Keratinocyte (primary cell): Measurements from ENCODE around the gene MINDY4.

Experiments
- CTCF ChIP-seq, 3 experiments: IDR thresholded peaks in 1 of 3; conservative IDR thresholded peaks in 1 of 3; optimal IDR thresholded peaks in 1 of 3; 2 replicates in 2 of 3; 3 replicates in 1 of 3; pipeline versions ENCODE3 to v1.5.1; 2011; ENCODE audit warnings: low read length in 3 of 3, mild to moderate bottlenecking in 3 of 3, moderate library complexity in 2 of 3, control low read depth in 1 of 3, inconsistent platforms in 1 of 3; ENCODE audit not compliant: insufficient read depth in 2 of 3; ENCODE audit errors: extremely low read depth in 1 of 3
- EZH2 ChIP-seq: IDR thresholded peaks from one replicate; pipeline ENCODE4 v1.6.1; 2012; ENCODE audit warnings: inconsistent platforms, mild to moderate bottlenecking, low read length, moderate library complexity

DNA sequence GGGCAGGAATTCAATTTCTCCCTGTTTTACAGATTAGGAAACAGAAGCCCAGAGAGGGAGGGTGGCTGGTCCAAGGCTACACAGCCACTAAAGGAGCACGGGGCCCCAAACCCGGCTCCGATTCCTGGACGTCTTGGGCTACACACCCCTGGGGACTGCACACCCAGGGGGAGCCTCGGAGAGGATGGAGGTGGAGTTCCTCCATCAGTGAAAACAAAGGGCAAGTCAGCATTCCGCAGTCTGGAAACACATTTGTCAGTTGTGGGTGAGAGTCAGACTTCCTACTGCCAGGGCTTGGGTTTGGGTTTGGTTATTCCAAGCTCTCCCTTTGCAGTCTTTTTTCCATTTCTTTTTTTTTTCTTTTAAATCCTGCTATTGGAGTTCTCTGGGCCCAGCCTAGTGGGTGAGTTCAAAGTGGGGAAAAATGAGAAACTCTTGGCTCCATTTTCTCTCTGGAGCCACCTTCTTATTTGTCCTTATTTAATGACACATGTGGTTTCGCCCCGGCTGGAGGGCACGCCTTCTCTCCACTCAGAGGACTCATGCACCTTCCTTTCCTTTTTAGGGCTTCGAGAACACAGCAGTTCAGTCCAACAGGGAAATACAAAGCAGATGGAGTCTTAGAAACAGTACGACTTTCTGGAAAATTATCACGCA lies 80.6 kb downstream of the MINDY4 start:
- TF ChIP-seq CTCF (optimal IDR thresholded peaks at IDR 0.05 in 1 of 3, IDR thresholded peaks at IDR 0.05 in 1 of 3, conservative IDR thresholded peaks at IDR 0.05 in 1 of 3; ENCODE audit: extremely low read depth in 1 of 3, insufficient read depth in 2 of 3, low read length in 3 of 3) (no peak), EZH2 (no peak)
